Neural cell (in vitro differentiated cells): ENCODE results near the gene NKD2. TPM values are rescaled to one million over a fixed set of nuclear protein-coding genes. Genes with fewer than 3 reads are reported as not detected.

Experiments
- H2AFZ ChIP-seq: fragments of 200-600, 300-800 bp; sonication (generic), shearing (Covaris generic); 2 replicates; pipeline ENCODE4 v1.6.0; 2014; ENCODE audit warnings: low read depth, mild to moderate bottlenecking, antibody characterized with exemption, low read length, moderate library complexity
- H3F3A ChIP-seq: fragments of 200-600 bp; shearing (Covaris generic); 2 replicates; pipeline ENCODE4 v1.6.1; 2016; ENCODE audit warnings: mild to moderate bottlenecking, moderate library complexity, mixed read lengths, antibody characterized with exemption, low read length; ENCODE audit not compliant: insufficient read depth, poor library complexity, severe bottlenecking
- H3K27ac ChIP-seq: fragments of 200-600, 300-800 bp; sonication (generic), shearing (Covaris generic); 2 replicates; pipeline ENCODE4 v1.5.1; 2014; ENCODE audit warnings: mild to moderate bottlenecking, low read length, moderate library complexity
- H3K27me3 ChIP-seq: fragments of 300-800, 200-600 bp; sonication (generic), shearing (Covaris generic); 2 replicates; pipeline ENCODE4 v1.6.0; 2014; ENCODE audit warnings: mild to moderate bottlenecking, low read depth, low read length, moderate library complexity; ENCODE audit not compliant: insufficient read depth
- H3K36me3 ChIP-seq: fragments of 300-800, 200-600 bp; sonication (generic), shearing (Covaris generic); 2 replicates; pipeline ENCODE4 v1.5.1; 2014; ENCODE audit warnings: mild to moderate bottlenecking, antibody characterized with exemption, low read length, moderate library complexity; ENCODE audit not compliant: insufficient read depth
- H3K4me2 ChIP-seq: fragments of 300-800, 200-600 bp; sonication (generic), shearing (Covaris generic); 2 replicates; pipeline ENCODE4 v1.6.0; 2014; ENCODE audit warnings: mild to moderate bottlenecking, low read length
- H3K4me3 ChIP-seq: fragments of 300-800, 200-600 bp; sonication (generic), shearing (Covaris generic); 2 replicates; pipeline ENCODE4 v1.5.1; 2014; ENCODE audit warnings: mild to moderate bottlenecking, low read length, moderate library complexity
- H3K79me2 ChIP-seq: fragments of 200-600 bp; shearing (Covaris generic); replicated peaks from 2 replicates; pipeline ENCODE4 v1.6.0; 2014; ENCODE audit warnings: mild to moderate bottlenecking, low read length, moderate library complexity; ENCODE audit not compliant: insufficient read depth
- H3K9ac ChIP-seq: fragments of 300-800, 200-600 bp; sonication (generic), shearing (Covaris generic); 2 replicates; pipeline ENCODE4 v1.6.1; 2016; ENCODE audit warnings: mild to moderate bottlenecking, low read length, mixed read lengths
- H3K9me2 ChIP-seq: fragments of 200-600 bp; shearing (Covaris generic); 2 replicates; pipeline ENCODE4 v1.6.1; 2016; ENCODE audit warnings: mild to moderate bottlenecking, low read length, mixed read lengths; ENCODE audit not compliant: insufficient read depth
- H3K9me3 ChIP-seq: fragments of 200-600, 300-800 bp; sonication (generic), shearing (Covaris generic); 2 replicates; pipeline ENCODE4 v1.6.1; 2016; ENCODE audit warnings: mild to moderate bottlenecking, mixed run types, low read length, moderate library complexity, mixed read lengths
- H4K20me1 ChIP-seq: fragments of 200-600 bp; shearing (Covaris generic); 2 replicates; pipeline ENCODE4 v1.6.1; 2016; ENCODE audit warnings: mild to moderate bottlenecking, mixed run types; ENCODE audit not compliant: insufficient read depth
- CTCF ChIP-seq: fragments of 450-650 bp; IDR thresholded peaks from 2 replicates; pipeline ENCODE4 v1.5.1; 2014; ENCODE audit warnings: antibody characterized with exemption, mild to moderate bottlenecking, moderate library complexity; ENCODE audit not compliant: poor library complexity, severe bottlenecking
- EP300 ChIP-seq: fragments of 450-650 bp; conservative IDR thresholded peaks from 2 replicates; pipeline ENCODE4 v1.6.1; 2014; ENCODE audit warnings: antibody characterized with exemption, mild to moderate bottlenecking, moderate library complexity; ENCODE audit not compliant: poor library complexity, severe bottlenecking
- EZH2 ChIP-seq: fragments of 200-600, 300-800 bp; shearing (Covaris generic), sonication (generic); IDR thresholded peaks from 2 replicates; pipeline ENCODE4 v1.6.1; 2014; ENCODE audit warnings: antibody characterized with exemption, low read length, borderline replicate concordance, mild to moderate bottlenecking; ENCODE audit not compliant: insufficient read depth, poor library complexity, severe bottlenecking
- MXI1 ChIP-seq: fragments of 450-650 bp; conservative IDR thresholded peaks from 2 replicates; pipeline ENCODE4 v1.6.1; 2014; ENCODE audit warnings: antibody characterized with exemption, mild to moderate bottlenecking; ENCODE audit not compliant: poor library complexity, severe bottlenecking
- POLR2AphosphoS5 ChIP-seq: IDR thresholded peaks from 2 replicates; pipeline ENCODE4 v1.6.1; 2012
- RAD21 ChIP-seq: fragments of 450-650 bp; conservative IDR thresholded peaks from 2 replicates; pipeline ENCODE4 v1.6.1; 2014; ENCODE audit warnings: antibody characterized with exemption, mild to moderate bottlenecking, moderate library complexity
- REST ChIP-seq: IDR thresholded peaks from 2 replicates; pipeline ENCODE4 v1.6.1; 2012; ENCODE audit warnings: borderline replicate concordance
- SMC3 ChIP-seq: fragments of 450-650 bp; conservative IDR thresholded peaks from 2 replicates; pipeline ENCODE4 v1.6.1; 2014; ENCODE audit warnings: antibody characterized with exemption, mild to moderate bottlenecking, moderate library complexity; ENCODE audit not compliant: poor library complexity
- TAF1 ChIP-seq: IDR thresholded peaks from 2 replicates; pipeline ENCODE4 v1.6.1; 2012; ENCODE audit warnings: low read depth
- polyA plus RNA-seq: library from polyadenylated mRNA; depleted of rRNA; stranded (reverse); fragments of >200 nt; gene quantifications from 2 replicates; pipeline ENCODE4 v1.2.3, GENCODE V29; 2014

NKD2 gene
- polyA plus RNA-seq, 1 donor from 2014 or later = 7.2 TPM

DNA sequence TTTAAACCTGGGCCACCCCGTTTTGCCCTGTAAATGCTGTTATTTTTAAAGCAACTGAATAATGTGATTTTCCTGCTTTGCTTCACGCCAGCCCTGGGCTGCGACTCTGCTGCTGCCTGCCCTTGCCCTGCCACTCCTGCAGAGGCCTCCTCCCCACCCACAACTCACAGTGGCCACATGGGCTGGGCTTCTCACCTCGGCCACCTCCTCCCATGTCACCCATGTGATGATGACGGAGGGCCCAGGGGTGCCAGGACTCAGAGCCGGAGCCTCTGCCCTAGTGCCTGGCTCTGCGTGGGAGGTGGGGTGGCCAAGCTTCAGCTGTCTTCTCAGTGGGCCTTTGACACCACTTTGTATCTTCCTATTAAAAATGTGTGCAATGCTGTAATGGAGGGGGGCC lies 48.1 kb upstream of the NKD2 start:
- Histone ChIP-seq H3K9me3 (no peaks in the 10 kb centered on the region), H3K4me2 (no peak overlapping the region), H3K4me3 (no peak overlapping the region), H3F3A (no peaks in the 10 kb centered on the region), H4K20me1 (no peaks in the 10 kb centered on the region), H3K9me2 (no peaks in the 10 kb centered on the region), H3K9ac (no peak overlapping the region), H2AFZ (no peak overlapping the region), H3K79me2 (no peaks in the 10 kb centered on the region), H3K27me3 (no peaks in the 10 kb centered on the region), H3K36me3 (no peaks in the 10 kb centered on the region), H3K27ac (no peak overlapping the region)
- TF ChIP-seq EP300 = no peak

- H3K27me3 ChIP-seq = no peaks in the 10 kb centered on the region
- H3K79me2 ChIP-seq = no peaks in the 10 kb centered on the region
- no peak overlapping the region for H3K4me2 ChIP-seq
- no peaks in the 10 kb centered on the region for H4K20me1 ChIP-seq
- TF ChIP-seq EZH2 (no peak), TAF1 (no peak), POLR2AphosphoS5 (no peak), EP300 (no peak), REST (no peak), RAD21 (no peak), CTCF (no peak), MXI1 (no peak), SMC3 (no peak)
- H3K27ac ChIP-seq = no peak overlapping the region
- no peak overlapping the region for H3K4me3 ChIP-seq
- no peak overlapping the region for H3K9ac ChIP-seq
- no peaks in the 10 kb centered on the region for H3K9me2 ChIP-seq
- H3K36me3 ChIP-seq = no peaks in the 10 kb centered on the region
- H3F3A ChIP-seq = no peaks in the 10 kb centered on the region
- no peak overlapping the region for H2AFZ ChIP-seq
- H3K9me3 ChIP-seq = no peaks in the 10 kb centered on the region
These were observed 47.4 kb upstream of the NKD2 start for GRCh38 chr5:961002-961710.
